HCT116 (cell line): ENCODE data around the gene RPL27. TPM values are rescaled to one million over a fixed set of nuclear protein-coding genes. Genes with fewer than 3 reads are reported as not detected.

Experiments used
- ATAC-seq: fragments of 200-7000 bp; cut with Tn5 transposase; 2 replicates; pipeline ENCODE4 v1.9.1; 2020; ENCODE audit warnings: mild to moderate bottlenecking, moderate library complexity
- BruUV-seq: library from RNA; stranded (reverse); fragments of 400-500 nt; replicated peaks from 2 replicates; lab custom pipeline; 2021; lab: Mats Ljungman, UMichigan
- CTCF ChIA-PET: fragments of 300-600 bp; sonication (Branson Sonifier 250); formaldehyde crosslinking; loops from one replicate; lab custom pipeline; 2021; ENCODE audit warnings: antibody characterized with exemption; lab: Charles Lee
- POLR2A ChIA-PET: fragments of 300-600, 350-600 bp; sonication (Branson Sonifier 250); formaldehyde crosslinking; loops from one replicate; lab custom pipeline; 2021; ENCODE audit warnings: antibody characterized with exemption; lab: Charles Lee
- RAD21 ChIA-PET, 2 experiments: fragments of 300-600 bp; sonication (Branson Sonifier 250); formaldehyde crosslinking; loops; one replicate each; lab custom pipeline; 2023; ENCODE audit warnings: low total read pairs in 2 of 2; ENCODE audit not compliant: uncharacterized antibody in 2 of 2, unreplicated experiment in 2 of 2, low non-redundant PET in 1 of 2; lab: Charles Lee
- DNase-seq: peaks from one replicate; pipeline ENCODE4 v3.0.0-alpha.2; 2010; ENCODE audit warnings: low read depth, low spot score
- H2AFZ ChIP-seq: fragments of 200-600 bp; shearing (Covaris generic), sonication (generic); 2 replicates; pipeline ENCODE4 v1.6.1; 2017; ENCODE audit warnings: low read depth, mixed run types, mixed read lengths, antibody characterized with exemption, low read length; ENCODE audit not compliant: poor library complexity, severe bottlenecking
- H3K27ac ChIP-seq: 2 replicates; pipeline ENCODE4 v1.5.1; 2012; ENCODE audit warnings: low read depth, low read length
- H3K27me3 ChIP-seq: fragments of 200-600 bp; sonication (generic); 2 replicates; pipeline ENCODE4 v1.6.1; 2016; ENCODE audit warnings: mixed run types, low read length, mixed read lengths; ENCODE audit not compliant: insufficient read depth
- H3K36me3 ChIP-seq, 2 experiments: fragments of 200-500 bp in 1 of 2; fragments of 200-600 bp in 1 of 2; sonication (Bioruptor generic) in 1 of 2; sonication (generic) in 1 of 2; 2 replicates each; pipeline versions ENCODE4 v1.5.1 to v1.6.1; 2014 to 2016; ENCODE audit warnings: low read length in 2 of 2, inconsistent platforms in 1 of 2, mixed read lengths in 1 of 2, mixed run types in 1 of 2; ENCODE audit not compliant: insufficient read depth in 2 of 2, control insufficient read depth in 1 of 2
- H3K4me1 ChIP-seq, 2 experiments: fragments of 200-600 bp in 1 of 2; sonication (generic) in 1 of 2; 2 replicates each; pipeline versions ENCODE4 v1.5.1 to v1.6.1; 2012 to 2017; ENCODE audit warnings: low read length in 2 of 2, inconsistent platforms in 1 of 2, mild to moderate bottlenecking in 1 of 2, mixed read lengths in 1 of 2, mixed run types in 1 of 2, moderate library complexity in 1 of 2; ENCODE audit not compliant: insufficient read depth in 2 of 2, control insufficient read depth in 1 of 2
- H3K4me2 ChIP-seq: fragments of 200-600 bp; sonication (generic); 2 replicates; pipeline ENCODE4 v1.6.1; 2017; ENCODE audit warnings: mixed run types, low read length, mixed read lengths
- H3K4me3 ChIP-seq, 2 experiments: fragments of 200-600 bp in 1 of 2; sonication (generic) in 1 of 2; replicated peaks in 1 of 2; 2 replicates each; pipeline ENCODE4 v1.5.1; 2011 to 2016; ENCODE audit warnings: low read length in 2 of 2, control low read depth in 1 of 2, low read depth in 1 of 2, mild to moderate bottlenecking in 1 of 2, mixed read lengths in 1 of 2, mixed run types in 1 of 2
- H3K79me2 ChIP-seq: fragments of 200-600 bp; sonication (generic); 2 replicates; pipeline ENCODE4 v1.6.1; 2017; ENCODE audit warnings: mild to moderate bottlenecking, mixed run types, low read length, moderate library complexity, mixed read lengths; ENCODE audit not compliant: insufficient read depth
- H3K9ac ChIP-seq: fragments of 200-600 bp; sonication (generic); 2 replicates; pipeline ENCODE4 v1.6.1; 2016; ENCODE audit warnings: low read length, mixed read lengths
- H3K9me2 ChIP-seq: fragments of 200-600 bp; sonication (generic), shearing (Covaris generic); 2 replicates; pipeline ENCODE4 v1.6.1; 2017; ENCODE audit warnings: mixed run types, mild to moderate bottlenecking, moderate library complexity; ENCODE audit not compliant: insufficient read depth
- H3K9me3 ChIP-seq, 2 experiments: fragments of 200-500 bp in 1 of 2; fragments of 200-600 bp in 1 of 2; sonication (Bioruptor generic) in 1 of 2; sonication (generic) in 1 of 2; 2 replicates each; pipeline ENCODE4 v1.6.1; 2014 to 2017; ENCODE audit warnings: low read length in 2 of 2, mixed read lengths in 2 of 2, inconsistent platforms in 1 of 2, low read depth in 1 of 2, mild to moderate bottlenecking in 1 of 2, mixed run types in 1 of 2, moderate library complexity in 1 of 2; ENCODE audit not compliant: control insufficient read depth in 1 of 2, insufficient read depth in 1 of 2
- H4K20me1 ChIP-seq: fragments of 200-600 bp; sonication (generic), shearing (Covaris generic); 2 replicates; pipeline ENCODE4 v1.6.1; 2017; ENCODE audit warnings: mixed run types, mild to moderate bottlenecking, moderate library complexity; ENCODE audit not compliant: insufficient read depth
- CBX3 ChIP-seq: IDR thresholded peaks from 2 replicates; pipeline ENCODE4 v1.6.1; 2012; ENCODE audit warnings: low read depth
- CEBPB ChIP-seq: IDR thresholded peaks from 2 replicates; pipeline ENCODE4 v1.6.1; 2012; ENCODE audit warnings: low read depth
- EGR1 ChIP-seq: IDR thresholded peaks from 2 replicates; pipeline ENCODE4 v1.6.1; 2012; ENCODE audit warnings: low read depth
- EZH2 ChIP-seq: fragments of 200-600 bp; sonication (generic); IDR thresholded peaks from 2 replicates; pipeline ENCODE4 v1.6.1; 2017; ENCODE audit warnings: antibody characterized with exemption, mixed run types
- EZH2phosphoT487 ChIP-seq: fragments of 200-600 bp; IDR thresholded peaks from 2 replicates; pipeline ENCODE4 v1.6.1; 2018; ENCODE audit warnings: antibody characterized with exemption, borderline replicate concordance
- FOSL1 ChIP-seq: IDR thresholded peaks from 2 replicates; pipeline ENCODE4 v1.6.1; 2012; ENCODE audit warnings: low read depth
- POLR2A ChIP-seq: IDR thresholded peaks from 2 replicates; pipeline ENCODE4 v1.7.0; 2011; ENCODE audit warnings: borderline replicate concordance; ENCODE audit not compliant: insufficient read depth, insufficient read length; ENCODE audit errors: extremely low read depth
- POLR2AphosphoS5 ChIP-seq: IDR thresholded peaks from 2 replicates; pipeline ENCODE4 v1.6.1; 2011; ENCODE audit warnings: mild to moderate bottlenecking, low read depth, low read length, moderate library complexity
- SIN3A ChIP-seq: IDR thresholded peaks from 2 replicates; pipeline ENCODE4 v1.6.1; 2012; ENCODE audit warnings: low read depth
- SP1 ChIP-seq: IDR thresholded peaks from 2 replicates; pipeline ENCODE4 v1.6.1; 2012; ENCODE audit warnings: low read depth
- SRF ChIP-seq: IDR thresholded peaks from 2 replicates; pipeline ENCODE4 v1.6.1; 2012; ENCODE audit warnings: low read depth
- TCF7L2 ChIP-seq: IDR thresholded peaks from 2 replicates; pipeline ENCODE4 v1.7.0; 2011; ENCODE audit warnings: borderline replicate concordance, inconsistent platforms; ENCODE audit not compliant: insufficient read depth, insufficient read length; ENCODE audit errors: extremely low read depth
- YY1 ChIP-seq: IDR thresholded peaks from 2 replicates; pipeline ENCODE4 v1.6.1; 2011; ENCODE audit warnings: low read length, low read depth, moderate library complexity, mild to moderate bottlenecking; ENCODE audit not compliant: insufficient replicate concordance; ENCODE audit errors: extremely low read depth
- ZFX ChIP-seq: fragments of 450-650 bp; IDR thresholded peaks from 2 replicates; pipeline ENCODE4 v1.6.1; 2017
- intact Hi-C: fragments of 100-400 bp; cut with micrococcal nuclease; formaldehyde crosslinking; loops from 2 replicates; pipeline ENCODE4 v1.10.0; 2022
- total RNA-seq: library from RNA; stranded (reverse); gene quantifications from one replicate; pipeline ENCODE4 v1.2.1, GENCODE V29; 2021; ENCODE audit not compliant: unreplicated experiment
- TF ChIP-seq, protein P1 (sequence below): IDR thresholded peaks from 2 replicates; pipeline ENCODE4 v1.6.1; 2012

Gene RPL27
- total RNA-seq, 1 experiment from 2014 or later, result 1,295 TPM

DNA sequence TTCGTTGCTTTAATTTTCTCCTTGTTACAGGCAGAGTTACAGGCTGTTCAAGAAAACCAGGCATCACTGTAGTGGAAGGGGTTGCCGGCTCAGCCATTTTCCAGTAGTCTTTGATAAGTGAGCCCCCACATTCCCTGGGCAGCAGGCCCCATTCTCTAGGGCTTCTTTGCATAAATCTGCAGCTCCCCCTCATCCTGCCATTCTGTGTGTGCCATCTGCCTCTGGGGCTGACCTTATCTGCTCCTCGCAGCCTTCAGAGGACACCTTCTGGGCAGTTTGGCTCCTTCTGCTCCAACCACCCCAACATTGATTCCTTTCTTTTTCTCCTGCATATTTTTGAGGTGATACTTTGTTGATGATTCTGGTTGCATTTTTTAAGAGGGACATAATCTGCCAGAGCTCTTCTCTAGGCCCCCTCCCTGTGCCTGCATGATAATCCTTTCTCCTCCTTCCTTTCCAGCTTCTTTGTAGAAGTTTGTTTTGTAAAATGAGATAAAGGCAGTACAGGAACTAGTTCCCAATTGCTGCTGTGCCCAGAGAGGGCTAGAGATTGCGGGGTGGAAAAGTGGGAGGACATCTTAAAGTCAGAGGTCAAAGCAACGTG, 43.9 kb downstream of the RPL27 start:
- BruUV-seq, result no TSS peak
- H3K9ac ChIP-seq, result no peak overlapping the region
- H3K27ac ChIP-seq, result no peak overlapping the region
- intact Hi-C loops, result no loop called here
- H3K4me1 ChIP-seq, result no peaks in the 10 kb centered on the region
- H3K9me2 ChIP-seq, result no peaks in the 10 kb centered on the region
- ATAC-seq, result no peak
- H4K20me1 ChIP-seq, result no peaks in the 10 kb centered on the region
- H3K36me3 ChIP-seq, result peaks cover 2 to 5% of the 10 kb centered on the region in 2 experiments; a peak in 3 of 4 replicates
- CTCF ChIA-PET, result no interaction called here
- no peak overlapping the region for H3K4me3 ChIP-seq
- H3K4me2 ChIP-seq, result no peak overlapping the region
- no peak overlapping the region for H2AFZ ChIP-seq
- no peaks in the 10 kb centered on the region for H3K9me3 ChIP-seq
- RAD21 ChIA-PET, result no interaction called here
- no peaks in the 10 kb centered on the region for H3K79me2 ChIP-seq
- no peaks in the 10 kb centered on the region for H3K27me3 ChIP-seq
- TF ChIP-seq, protein P1, sequence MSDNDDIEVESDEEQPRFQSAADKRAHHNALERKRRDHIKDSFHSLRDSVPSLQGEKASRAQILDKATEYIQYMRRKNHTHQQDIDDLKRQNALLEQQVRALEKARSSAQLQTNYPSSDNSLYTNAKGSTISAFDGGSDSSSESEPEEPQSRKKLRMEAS, result no peak
- TF ChIP-seq POLR2A (no peak), POLR2AphosphoS5 (no peak), EGR1 (no peak), ZFX (no peak), FOSL1 (no peak), EZH2phosphoT487 (no peak), CBX3 (no peak), SP1 (no peak), CEBPB (no peak), EZH2 (no peak), TCF7L2 (no peak), SIN3A (no peak), YY1 (no peak), SRF (no peak)
- POLR2A ChIA-PET, result no interaction called here
- no peak for DNase-seq
